ENCODE data around the gene KAT2A.

DNA sequence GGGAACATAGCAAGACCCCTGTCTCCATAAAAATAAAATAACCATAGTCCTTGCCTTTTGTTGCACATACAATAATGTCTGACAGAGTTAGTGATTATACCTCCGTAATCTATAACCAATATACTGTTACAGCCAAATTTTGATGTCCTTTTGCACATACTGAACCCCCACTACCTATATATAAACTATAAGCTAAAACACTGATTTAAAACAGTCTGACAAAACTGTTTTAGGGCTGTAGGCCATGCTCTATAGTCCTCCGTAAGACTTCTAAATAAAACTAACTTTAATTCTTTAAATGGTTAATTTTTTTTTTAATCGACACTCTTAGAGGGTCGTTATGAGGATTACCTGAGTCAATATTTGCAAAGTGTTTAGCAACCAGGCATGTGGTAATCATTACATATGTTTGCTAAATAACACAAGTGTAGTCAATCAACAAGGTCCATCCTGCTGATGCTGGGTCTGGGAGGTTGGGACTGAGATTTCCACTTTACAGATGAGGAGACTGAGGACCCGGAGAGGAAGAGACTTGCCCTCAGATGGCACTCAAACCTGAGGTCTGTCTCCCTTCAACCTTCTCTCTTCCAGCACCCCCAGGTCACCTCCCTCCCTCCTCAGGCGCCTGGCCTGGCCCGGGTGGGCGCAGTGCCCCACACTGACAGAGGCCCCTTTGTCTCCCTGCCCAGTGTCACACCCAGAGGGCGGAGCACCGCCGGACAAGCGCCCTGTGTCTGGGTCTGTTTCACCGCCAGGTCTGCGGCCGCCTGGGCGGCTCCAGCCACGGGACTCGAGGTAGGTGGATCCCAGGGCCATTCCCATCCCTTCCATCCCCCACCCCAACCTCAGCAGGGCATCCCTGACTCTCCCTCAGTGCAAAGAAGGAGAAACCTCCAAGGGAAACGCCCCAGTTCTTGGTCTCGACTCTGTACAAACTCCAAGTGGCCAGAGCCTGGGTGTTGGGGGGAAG, 33.1 kb downstream of the KAT2A start:
- TF ChIP-seq CTCF (conservative IDR thresholded peaks at IDR 0.05 in 1 of 2, IDR thresholded peaks at IDR 0.05 in 1 of 2; ENCODE audit: extremely low read depth in 1 of 2, insufficient read depth in 1 of 2, low read depth in 1 of 2, low read length in 2 of 2) (no peak), EZH2 (IDR thresholded peaks at IDR 0.05; ENCODE audit: borderline replicate concordance, low read length) (no peak)
